ENCODE results near the gene CLCN3. TPM values are rescaled to one million over a fixed set of nuclear protein-coding genes. Genes with fewer than 3 reads are reported as not detected.
"Not testable (repeated sequence)": the region's sequence is repeated elsewhere in the genome, so short reads cannot be mapped to it uniquely, and the experiment has no call there.

CLCN3 gene
- total RNA-seq, 1 donor from 2014 or later, result 65.9 TPM

GRCh38 chr4:169668069-169668721 lies 47.8 kb downstream of the CLCN3 start:
- ATAC-seq (no peak), DNase-seq (no peak)
- intact Hi-C loops (cut with micrococcal nuclease), result no loop called here

- ATAC-seq (no peak), DNase-seq (no peak)
- intact Hi-C loops (cut with micrococcal nuclease), result no loop called here
These were observed 55.4 kb downstream of the CLCN3 start for GRCh38 chr4:169675825-169676224.

- intact Hi-C loops (cut with micrococcal nuclease), result no loop called here
- DNase-seq (no peak), ATAC-seq (no peak)
These were observed 56.9 kb downstream of the CLCN3 start for GRCh38 chr4:169677150-169677748.

GRCh38 chr4:169678486-169678885 lies 58.1 kb downstream of the CLCN3 start:
- ATAC-seq; intact Hi-C loops (cut with micrococcal nuclease); DNase-seq: not testable (repeated sequence)

- DNase-seq; intact Hi-C loops (cut with micrococcal nuclease); ATAC-seq: not testable (repeated sequence)
These were observed 58.7 kb downstream of the CLCN3 start for GRCh38 chr4:169678951-169679591.

GRCh38 chr4:169682372-169683047 lies 62.1 kb downstream of the CLCN3 start:
- ATAC-seq (no peak), DNase-seq (no peak)
- intact Hi-C loops (cut with micrococcal nuclease), result no loop called here

GRCh38 chr4:169689681-169690080 lies 69.3 kb downstream of the CLCN3 start:
- intact Hi-C loops (cut with micrococcal nuclease), result no loop called here
- DNase-seq (no peak), ATAC-seq (no peak)

GRCh38 chr4:169690787-169691186 lies 70.4 kb downstream of the CLCN3 start:
- intact Hi-C loops (cut with micrococcal nuclease), result no loop called here
- no peak for ATAC-seq

GRCh38 chr4:169698331-169698730 lies 78.0 kb downstream of the CLCN3 start:
- no peak for ATAC-seq
- no peak for DNase-seq
- intact Hi-C loops (cut with micrococcal nuclease), result no loop called here

More at GRCh38 chr4:169690787-169691186, 70.4 kb downstream of the CLCN3 start:
- DNase-seq, result no peak

- ATAC-seq (peak; percentile 49), DNase-seq (no peak)
- intact Hi-C loops (cut with micrococcal nuclease), result no loop called here
These were observed 87.7 kb downstream of the CLCN3 start for GRCh38 chr4:169707958-169708643.

GRCh38 chr4:169715826-169716225 lies 95.4 kb downstream of the CLCN3 start:
- no peak for DNase-seq
- no peak for ATAC-seq
- intact Hi-C loops (cut with micrococcal nuclease), result loop anchor here (10.0 kb wide), 1 partner anchor 101 kb away; the partner anchor contains the start of gene NEK1

GRCh38 chr4:169716677-169717076 lies 96.3 kb downstream of the CLCN3 start:
- ATAC-seq (no peak), DNase-seq (no peak)
- intact Hi-C loops (cut with micrococcal nuclease), result loop anchor here (10.0 kb wide), 1 partner anchor 102 kb away; the partner anchor contains the start of gene NEK1

GRCh38 chr4:169720529-169720928 lies 100.2 kb downstream of the CLCN3 start:
- ATAC-seq, result no peak
- no peak for DNase-seq
- intact Hi-C loops (cut with micrococcal nuclease), result no loop called here

- no peak for DNase-seq
- no peak for ATAC-seq
- intact Hi-C loops (cut with micrococcal nuclease), result no loop called here
These were observed 103.0 kb downstream of the CLCN3 start for GRCh38 chr4:169723207-169723965.

GRCh38 chr4:169724260-169724659 lies 103.9 kb downstream of the CLCN3 start:
- ATAC-seq (no peak), DNase-seq (no peak)
- intact Hi-C loops (cut with micrococcal nuclease), result no loop called here

- ATAC-seq (no peak), DNase-seq (no peak)
- intact Hi-C loops (cut with micrococcal nuclease), result no loop called here
These were observed 107.2 kb downstream of the CLCN3 start for GRCh38 chr4:169727616-169728015.

- intact Hi-C loops (cut with micrococcal nuclease), result no loop called here
- no peak for ATAC-seq
- DNase-seq, result no peak
These were observed 110.2 kb downstream of the CLCN3 start for GRCh38 chr4:169730564-169730963.

- intact Hi-C loops (cut with micrococcal nuclease); ATAC-seq; DNase-seq: not testable (repeated sequence)
These were observed 118.2 kb downstream of the CLCN3 start for GRCh38 chr4:169738604-169739003.

- DNase-seq (no peak), ATAC-seq (no peak)
- intact Hi-C loops (cut with micrococcal nuclease), result no loop called here
These were observed 121.2 kb downstream of the CLCN3 start for GRCh38 chr4:169741569-169741968.
